Adrenal gland (tissue), 5 donors: ENCODE results near the gene PHETA1.

ENCODE experiments used
- POLR2A ChIP-seq, 2 donors: fragments of 450-650 bp; IDR thresholded peaks; one replicate each; pipeline ENCODE4 v1.6.1; 2017; ENCODE audit warnings: antibody characterized with exemption in 2 of 2, mild to moderate bottlenecking in 2 of 2, moderate library complexity in 1 of 2
- TF ChIP-seq, protein P1 (sequence below), 6 experiments: fragments of 450-650 bp in 4 of 6; fragments of 200-600 bp in 2 of 6; sonication (generic) in 1 of 6; IDR thresholded peaks; 1 replicate in 5 of 6; 2 replicates in 1 of 6; pipeline versions ENCODE4 v1.5.1 to v1.8.0; 2016 to 2021; ENCODE audit warnings: antibody characterized with exemption in 6 of 6, mild to moderate bottlenecking in 2 of 6, moderate library complexity in 1 of 6
- donor health status: DM: no; HTN: no; CAD: no.

DNA sequence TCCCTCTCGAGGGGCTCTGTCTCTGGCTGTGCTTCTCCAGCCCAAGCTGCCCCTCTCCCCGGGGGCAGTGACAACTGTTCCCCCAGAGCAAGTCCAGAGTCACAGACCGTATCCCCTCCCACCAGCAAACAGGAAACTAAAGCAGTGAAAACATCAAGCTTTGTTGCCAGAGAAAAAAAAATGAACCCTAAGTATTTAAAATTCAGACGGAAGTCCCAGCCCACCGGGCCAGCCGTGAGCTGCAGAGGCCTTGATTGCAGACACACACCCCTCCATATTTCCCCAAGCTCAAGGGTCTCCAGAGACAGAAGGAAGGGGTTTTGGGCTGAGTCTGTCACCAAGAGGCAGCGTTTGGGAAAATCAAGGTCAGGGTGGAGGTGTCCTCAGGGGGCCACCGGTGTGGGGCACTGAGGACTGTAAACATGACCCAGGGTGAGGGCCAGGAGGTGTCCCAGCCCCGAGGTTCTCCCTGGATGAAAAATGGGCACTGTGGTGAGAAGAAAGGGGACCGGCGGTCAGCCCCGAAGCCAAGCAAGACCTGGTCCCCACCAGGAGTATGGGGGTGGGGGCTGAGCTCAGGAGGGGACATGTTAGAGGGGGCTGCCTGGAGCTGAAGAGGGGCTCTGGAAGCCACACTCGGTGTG, 7.7 kb downstream of the PHETA1 start:
- TF ChIP-seq, protein P1, sequence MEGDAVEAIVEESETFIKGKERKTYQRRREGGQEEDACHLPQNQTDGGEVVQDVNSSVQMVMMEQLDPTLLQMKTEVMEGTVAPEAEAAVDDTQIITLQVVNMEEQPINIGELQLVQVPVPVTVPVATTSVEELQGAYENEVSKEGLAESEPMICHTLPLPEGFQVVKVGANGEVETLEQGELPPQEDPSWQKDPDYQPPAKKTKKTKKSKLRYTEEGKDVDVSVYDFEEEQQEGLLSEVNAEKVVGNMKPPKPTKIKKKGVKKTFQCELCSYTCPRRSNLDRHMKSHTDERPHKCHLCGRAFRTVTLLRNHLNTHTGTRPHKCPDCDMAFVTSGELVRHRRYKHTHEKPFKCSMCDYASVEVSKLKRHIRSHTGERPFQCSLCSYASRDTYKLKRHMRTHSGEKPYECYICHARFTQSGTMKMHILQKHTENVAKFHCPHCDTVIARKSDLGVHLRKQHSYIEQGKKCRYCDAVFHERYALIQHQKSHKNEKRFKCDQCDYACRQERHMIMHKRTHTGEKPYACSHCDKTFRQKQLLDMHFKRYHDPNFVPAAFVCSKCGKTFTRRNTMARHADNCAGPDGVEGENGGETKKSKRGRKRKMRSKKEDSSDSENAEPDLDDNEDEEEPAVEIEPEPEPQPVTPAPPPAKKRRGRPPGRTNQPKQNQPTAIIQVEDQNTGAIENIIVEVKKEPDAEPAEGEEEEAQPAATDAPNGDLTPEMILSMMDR (IDR thresholded peaks at IDR 0.05): no peak
- TF ChIP-seq POLR2A (IDR thresholded peaks at IDR 0.05): no peak
